Fibroblast of mammary gland (primary cell): ENCODE data around the gene GRK5.

Source experiments
- DNase-seq: peaks from one replicate; pipeline ENCODE4 v3.0.0-alpha.2; 2010; ENCODE audit warnings: low read depth
- H3K4me3 ChIP-seq: 2 replicates; pipeline ENCODE4 v1.5.1; 2011; ENCODE audit warnings: low read depth, mild to moderate bottlenecking, low read length, moderate library complexity; ENCODE audit not compliant: control insufficient read depth
- CTCF ChIP-seq: conservative IDR thresholded peaks from 2 replicates; pipeline ENCODE4 v1.5.1; 2011; ENCODE audit warnings: low read depth, low read length, inconsistent platforms; ENCODE audit not compliant: control insufficient read depth, insufficient read depth

Gene GRK5

GRCh38 chr10:119499677-119500002, 292.3 kb downstream of the GRK5 start:
- no peak overlapping the region for H3K4me3 ChIP-seq
- no peak for DNase-seq
- TF ChIP-seq CTCF, result no peak

GRCh38 chr10:119500123-119500795, 292.9 kb downstream of the GRK5 start:
- no peak for DNase-seq
- no peak overlapping the region for H3K4me3 ChIP-seq
- TF ChIP-seq CTCF, result no peak

DNA sequence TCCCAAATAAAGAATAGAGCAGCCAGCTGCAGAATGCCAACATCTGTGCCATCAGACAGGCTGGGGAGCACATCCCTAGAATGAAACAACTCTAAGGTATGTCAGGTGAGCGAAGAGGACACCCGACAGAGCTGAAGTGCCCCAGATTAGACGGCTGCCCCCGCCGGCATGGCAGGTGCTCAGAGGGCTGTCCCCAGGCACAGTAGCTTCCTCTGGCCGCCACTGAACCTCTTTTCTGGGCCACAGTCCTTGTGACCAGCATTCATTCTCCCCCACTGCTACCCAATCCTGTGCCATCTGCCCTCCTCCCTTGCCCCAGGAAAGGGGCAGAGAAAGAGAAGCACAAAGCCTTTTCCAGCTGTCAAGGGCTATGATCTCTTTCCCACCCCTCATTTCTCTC, 293.4 kb downstream of the GRK5 start:
- no peak for TF ChIP-seq CTCF

DNA sequence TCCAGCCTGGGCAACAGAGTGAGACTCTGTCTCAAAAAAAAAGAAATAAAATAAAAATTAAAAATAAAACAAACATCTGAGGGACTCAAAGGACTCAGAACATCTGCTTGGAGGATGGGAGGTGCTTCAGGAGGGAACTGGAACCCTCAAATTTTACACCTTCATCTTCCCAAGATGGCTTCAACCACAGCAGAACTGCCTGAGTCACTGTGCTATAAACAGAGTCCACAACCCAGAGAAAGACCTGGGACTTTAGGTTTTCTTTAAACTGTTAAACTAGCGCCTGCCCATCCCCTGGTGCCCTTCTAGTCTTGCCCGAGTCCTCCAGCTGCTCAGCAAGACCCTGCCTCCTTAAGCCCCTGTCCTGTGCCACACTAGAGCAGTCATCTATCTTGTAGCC, 294.3 kb downstream of the GRK5 start:
- no peak for DNase-seq
- H3K4me3 ChIP-seq, result no peak overlapping the region
- TF ChIP-seq CTCF, result no peak

More for the DNA sequence above, 293.4 kb downstream of the GRK5 start:
- no peak for DNase-seq
- H3K4me3 ChIP-seq, result no peak overlapping the region

- TF ChIP-seq CTCF, result no peak
- DNase-seq, result no peak
- H3K4me3 ChIP-seq, result no peak overlapping the region
Observed at GRCh38 chr10:119502209-119502608, 294.8 kb downstream of the GRK5 start.

DNA sequence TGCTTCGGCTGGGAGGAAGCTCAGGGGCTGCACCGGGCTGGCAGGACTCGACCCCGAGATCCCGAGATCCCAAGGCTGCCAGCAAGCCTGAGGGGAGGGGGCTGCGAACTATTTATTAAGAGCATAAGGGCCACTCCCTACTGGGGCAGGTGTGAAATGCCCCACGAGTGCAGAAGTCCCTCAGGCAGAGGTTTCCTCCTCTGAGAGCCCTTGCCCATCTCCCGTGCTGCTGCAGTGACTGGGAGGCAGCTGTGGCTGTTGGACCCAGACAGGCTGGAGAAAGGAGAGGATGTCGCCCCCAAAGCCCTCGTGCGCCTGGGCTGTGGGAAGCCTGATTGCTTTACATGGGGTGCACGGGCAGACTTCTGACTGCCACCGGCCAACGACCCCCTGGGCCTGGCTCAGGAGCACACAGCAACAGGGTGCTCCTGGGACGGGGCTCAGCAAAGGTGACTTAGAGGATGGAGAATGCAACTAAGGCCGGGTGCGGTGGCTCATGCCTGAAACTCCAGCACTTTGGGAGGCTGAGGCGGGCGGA, 295.3 kb downstream of the GRK5 start:
- TF ChIP-seq CTCF, result no peak
- DNase-seq, result no peak
- no peak overlapping the region for H3K4me3 ChIP-seq
